Ishikawa (cell line): ENCODE data around the gene AMT.

Experiments
- CEBPB ChIP-seq: IDR thresholded peaks from 2 replicates; pipeline ENCODE4 v1.6.1; 2012
- CREB1 ChIP-seq: IDR thresholded peaks from 2 replicates; pipeline ENCODE4 v1.6.1; 2012; ENCODE audit warnings: low read depth
- EGR1 ChIP-seq: IDR thresholded peaks from 2 replicates; pipeline ENCODE4 v1.6.1; 2012
- EP300 ChIP-seq: IDR thresholded peaks from 2 replicates; pipeline ENCODE4 v1.6.1; 2012; ENCODE audit warnings: borderline replicate concordance
- FOXM1 ChIP-seq: IDR thresholded peaks from 2 replicates; pipeline ENCODE4 v1.6.1; 2012; ENCODE audit warnings: low read depth, borderline replicate concordance
- NFIC ChIP-seq: IDR thresholded peaks from 2 replicates; pipeline ENCODE4 v1.6.1; 2012
- RAD21 ChIP-seq: IDR thresholded peaks from 2 replicates; pipeline ENCODE4 v1.6.1; 2012; ENCODE audit warnings: low read depth
- TAF1 ChIP-seq: IDR thresholded peaks from 2 replicates; pipeline ENCODE4 v1.6.1; 2012; ENCODE audit warnings: low read depth, mild to moderate bottlenecking
- TCF12 ChIP-seq: IDR thresholded peaks from 2 replicates; pipeline ENCODE4 v1.6.1; 2012; ENCODE audit warnings: low read depth
- TEAD4 ChIP-seq: IDR thresholded peaks from 2 replicates; pipeline ENCODE4 v1.6.1; 2012
- YY1 ChIP-seq: IDR thresholded peaks from 2 replicates; pipeline ENCODE4 v1.6.1; 2012; ENCODE audit warnings: low read depth
- ZBTB7A ChIP-seq: IDR thresholded peaks from 2 replicates; pipeline ENCODE4 v1.6.1; 2012; ENCODE audit warnings: low read depth
- TF ChIP-seq, protein P1 (sequence below): IDR thresholded peaks from 2 replicates; pipeline ENCODE4 v1.6.1; 2012
- TF ChIP-seq, protein P2 (sequence below): IDR thresholded peaks from 2 replicates; pipeline ENCODE4 v1.6.1; 2012
- TF ChIP-seq, protein P3 (sequence below): IDR thresholded peaks from 2 replicates; pipeline ENCODE4 v1.6.1; 2012; ENCODE audit warnings: low read depth, mild to moderate bottlenecking

AMT gene

DNA sequence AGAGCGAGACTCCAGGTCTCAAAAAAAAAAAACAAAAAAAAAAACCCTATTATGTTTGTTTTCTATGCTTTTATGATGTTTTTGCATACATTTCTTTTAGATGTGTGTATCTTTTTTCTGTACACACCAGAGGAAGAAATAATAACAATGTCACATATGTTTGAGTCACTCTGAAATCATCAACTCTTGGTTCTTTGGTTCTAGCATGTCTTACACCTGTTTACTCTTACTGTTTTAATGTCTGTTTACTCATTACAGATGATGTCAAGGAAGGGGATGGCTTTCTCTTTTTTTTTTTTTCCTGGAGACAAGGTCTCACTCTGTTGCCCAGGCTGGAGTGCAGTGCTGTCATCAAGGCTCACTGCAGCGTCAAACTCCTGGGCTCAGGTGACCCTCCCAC lies 34.6 kb downstream of the AMT start:
- TF ChIP-seq, protein P1, sequence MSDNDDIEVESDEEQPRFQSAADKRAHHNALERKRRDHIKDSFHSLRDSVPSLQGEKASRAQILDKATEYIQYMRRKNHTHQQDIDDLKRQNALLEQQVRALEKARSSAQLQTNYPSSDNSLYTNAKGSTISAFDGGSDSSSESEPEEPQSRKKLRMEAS = no peak
- TF ChIP-seq ZBTB7A = no peak
- TF ChIP-seq RAD21 = no peak
- no peak for TF ChIP-seq TAF1
- no peak for TF ChIP-seq TEAD4
- no peak for TF ChIP-seq CEBPB
- TF ChIP-seq, protein P2, sequence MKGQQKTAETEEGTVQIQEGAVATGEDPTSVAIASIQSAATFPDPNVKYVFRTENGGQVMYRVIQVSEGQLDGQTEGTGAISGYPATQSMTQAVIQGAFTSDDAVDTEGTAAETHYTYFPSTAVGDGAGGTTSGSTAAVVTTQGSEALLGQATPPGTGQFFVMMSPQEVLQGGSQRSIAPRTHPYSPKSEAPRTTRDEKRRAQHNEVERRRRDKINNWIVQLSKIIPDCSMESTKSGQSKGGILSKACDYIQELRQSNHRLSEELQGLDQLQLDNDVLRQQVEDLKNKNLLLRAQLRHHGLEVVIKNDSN = no peak
- no peak for TF ChIP-seq YY1
- no peak for TF ChIP-seq EGR1
- TF ChIP-seq EP300 = no peak
- no peak for TF ChIP-seq TCF12
- TF ChIP-seq, protein P3, sequence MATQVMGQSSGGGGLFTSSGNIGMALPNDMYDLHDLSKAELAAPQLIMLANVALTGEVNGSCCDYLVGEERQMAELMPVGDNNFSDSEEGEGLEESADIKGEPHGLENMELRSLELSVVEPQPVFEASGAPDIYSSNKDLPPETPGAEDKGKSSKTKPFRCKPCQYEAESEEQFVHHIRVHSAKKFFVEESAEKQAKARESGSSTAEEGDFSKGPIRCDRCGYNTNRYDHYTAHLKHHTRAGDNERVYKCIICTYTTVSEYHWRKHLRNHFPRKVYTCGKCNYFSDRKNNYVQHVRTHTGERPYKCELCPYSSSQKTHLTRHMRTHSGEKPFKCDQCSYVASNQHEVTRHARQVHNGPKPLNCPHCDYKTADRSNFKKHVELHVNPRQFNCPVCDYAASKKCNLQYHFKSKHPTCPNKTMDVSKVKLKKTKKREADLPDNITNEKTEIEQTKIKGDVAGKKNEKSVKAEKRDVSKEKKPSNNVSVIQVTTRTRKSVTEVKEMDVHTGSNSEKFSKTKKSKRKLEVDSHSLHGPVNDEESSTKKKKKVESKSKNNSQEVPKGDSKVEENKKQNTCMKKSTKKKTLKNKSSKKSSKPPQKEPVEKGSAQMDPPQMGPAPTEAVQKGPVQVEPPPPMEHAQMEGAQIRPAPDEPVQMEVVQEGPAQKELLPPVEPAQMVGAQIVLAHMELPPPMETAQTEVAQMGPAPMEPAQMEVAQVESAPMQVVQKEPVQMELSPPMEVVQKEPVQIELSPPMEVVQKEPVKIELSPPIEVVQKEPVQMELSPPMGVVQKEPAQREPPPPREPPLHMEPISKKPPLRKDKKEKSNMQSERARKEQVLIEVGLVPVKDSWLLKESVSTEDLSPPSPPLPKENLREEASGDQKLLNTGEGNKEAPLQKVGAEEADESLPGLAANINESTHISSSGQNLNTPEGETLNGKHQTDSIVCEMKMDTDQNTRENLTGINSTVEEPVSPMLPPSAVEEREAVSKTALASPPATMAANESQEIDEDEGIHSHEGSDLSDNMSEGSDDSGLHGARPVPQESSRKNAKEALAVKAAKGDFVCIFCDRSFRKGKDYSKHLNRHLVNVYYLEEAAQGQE = no peak
- TF ChIP-seq FOXM1 = no peak
- no peak for TF ChIP-seq CREB1
- TF ChIP-seq NFIC = no peak

DNA sequence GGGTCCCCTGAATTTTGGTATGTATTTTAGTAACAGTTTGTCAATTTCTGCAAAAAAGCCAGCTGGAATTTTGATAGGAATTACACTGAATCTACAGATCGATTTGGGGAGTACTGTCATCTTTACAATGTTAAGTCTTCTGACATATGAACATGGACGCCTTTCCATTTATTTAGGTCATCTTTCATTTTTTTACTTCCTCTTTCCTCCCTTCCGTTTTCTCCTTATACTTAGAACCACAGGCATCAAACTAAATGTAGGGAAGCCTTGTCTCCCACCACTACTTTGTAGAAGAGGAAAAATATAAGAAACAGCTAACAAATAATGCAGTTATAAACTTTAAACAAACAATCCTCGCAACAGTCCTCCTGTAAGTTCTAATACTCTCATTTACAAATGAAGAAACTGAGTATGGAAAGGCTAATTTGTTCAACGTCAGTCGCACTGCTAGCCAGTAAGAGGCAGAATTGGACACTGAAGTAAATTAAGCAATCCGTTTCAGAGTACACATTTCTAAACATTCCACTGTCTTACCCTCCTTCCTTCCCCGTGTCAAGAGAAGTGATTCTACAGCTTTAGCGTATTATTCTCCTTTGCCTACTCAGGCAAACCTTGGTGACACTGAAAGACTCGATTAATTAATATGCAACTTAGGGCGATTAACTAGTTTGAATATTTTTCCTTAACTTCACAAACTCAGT lies 36.1 kb downstream of the AMT start:
- TF ChIP-seq TCF12 = no peak
- TF ChIP-seq, protein P1 = no peak
- TF ChIP-seq EGR1 = no peak
- TF ChIP-seq, protein P2 = no peak
- no peak for TF ChIP-seq NFIC
- no peak for TF ChIP-seq RAD21
- TF ChIP-seq YY1 = no peak
- TF ChIP-seq CEBPB = no peak
- no peak for TF ChIP-seq ZBTB7A
- TF ChIP-seq TAF1 = no peak

DNA sequence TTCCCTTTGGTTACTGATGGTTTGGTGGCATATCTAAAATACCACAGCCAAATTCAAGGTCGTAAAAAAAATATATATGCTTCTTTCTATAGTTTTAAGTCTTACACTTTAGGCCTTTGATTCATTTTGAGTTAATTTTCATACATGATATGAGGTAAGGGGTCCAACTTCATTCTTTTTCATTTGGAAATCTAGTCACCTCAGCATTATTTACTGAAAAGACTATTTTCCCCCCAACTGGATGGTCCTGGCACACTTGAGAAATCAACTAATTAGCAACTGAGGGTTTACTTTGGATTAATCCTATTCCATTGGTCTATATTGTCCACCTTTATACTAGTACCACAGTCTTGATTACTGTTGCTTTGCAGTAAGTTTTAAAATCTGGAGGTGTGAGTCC lies 36.7 kb downstream of the AMT start:
- no peak for TF ChIP-seq FOXM1
- TF ChIP-seq, protein P2 = no peak
- TF ChIP-seq RAD21 = no peak
- no peak for TF ChIP-seq YY1
- TF ChIP-seq CEBPB = no peak

DNA sequence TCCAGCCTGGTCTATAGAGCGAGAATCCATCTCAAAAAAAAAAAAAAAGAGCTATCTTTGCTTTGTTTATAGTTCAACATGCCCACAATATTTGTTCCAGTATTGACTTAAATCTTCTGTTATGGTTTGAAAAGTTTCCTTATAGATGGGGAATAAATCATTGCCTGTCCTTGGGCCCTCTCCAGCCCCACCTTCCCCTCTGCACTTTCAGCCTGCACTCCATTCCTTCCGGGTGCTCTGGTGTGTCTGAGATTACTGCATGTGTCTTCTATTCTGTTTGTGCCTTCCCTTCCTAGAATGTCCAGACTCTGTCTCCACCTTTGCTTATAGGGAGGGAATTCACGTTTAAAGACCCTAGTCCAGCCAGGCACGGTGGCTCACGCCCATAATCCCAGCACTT lies 38.9 kb downstream of the AMT start:
- no peak for TF ChIP-seq FOXM1
- TF ChIP-seq TAF1 = no peak
- no peak for TF ChIP-seq EGR1
- no peak for TF ChIP-seq YY1
- no peak for TF ChIP-seq NFIC
- TF ChIP-seq EP300 = no peak
- no peak for TF ChIP-seq ZBTB7A
- TF ChIP-seq, protein P2 = no peak
- TF ChIP-seq TEAD4 = no peak
- TF ChIP-seq RAD21 = no peak
- TF ChIP-seq CEBPB = no peak
- no peak for TF ChIP-seq CREB1
- TF ChIP-seq TCF12 = no peak

DNA sequence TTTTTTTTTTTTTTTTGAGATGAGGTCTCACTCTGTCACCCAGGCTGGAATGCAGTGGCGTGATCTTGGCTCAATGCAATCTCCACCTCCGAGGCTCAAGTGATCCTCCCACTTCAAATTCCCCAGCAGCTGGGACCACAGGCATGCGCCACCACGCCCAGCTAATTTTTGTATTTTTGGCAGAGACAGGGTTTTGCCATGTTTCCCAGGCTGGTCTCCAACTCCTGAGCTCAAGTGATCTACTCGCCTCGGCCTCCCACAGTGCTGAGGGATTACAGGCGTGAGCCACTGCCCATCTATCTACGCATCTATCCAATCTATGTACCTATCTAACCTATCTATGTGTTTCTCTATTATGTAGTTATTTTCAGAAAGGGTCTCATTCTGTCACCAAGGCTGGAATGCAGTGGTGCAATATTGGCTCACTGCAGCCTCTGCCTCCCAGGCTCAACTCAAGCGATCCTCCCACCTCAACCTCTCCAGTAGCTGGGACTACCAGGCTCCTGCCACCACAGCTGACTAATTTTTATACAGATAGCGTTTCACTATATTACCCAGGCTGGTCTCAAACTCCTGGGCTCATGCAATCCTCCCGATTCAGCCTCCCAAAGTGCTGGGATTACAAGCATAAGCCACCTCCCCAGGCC lies 43.9 kb downstream of the AMT start:
- TF ChIP-seq CEBPB (no peak), EGR1 (no peak), YY1 (no peak), FOXM1 (no peak), ZBTB7A (no peak), RAD21 (no peak)
- TF ChIP-seq, protein P1 = no peak

DNA sequence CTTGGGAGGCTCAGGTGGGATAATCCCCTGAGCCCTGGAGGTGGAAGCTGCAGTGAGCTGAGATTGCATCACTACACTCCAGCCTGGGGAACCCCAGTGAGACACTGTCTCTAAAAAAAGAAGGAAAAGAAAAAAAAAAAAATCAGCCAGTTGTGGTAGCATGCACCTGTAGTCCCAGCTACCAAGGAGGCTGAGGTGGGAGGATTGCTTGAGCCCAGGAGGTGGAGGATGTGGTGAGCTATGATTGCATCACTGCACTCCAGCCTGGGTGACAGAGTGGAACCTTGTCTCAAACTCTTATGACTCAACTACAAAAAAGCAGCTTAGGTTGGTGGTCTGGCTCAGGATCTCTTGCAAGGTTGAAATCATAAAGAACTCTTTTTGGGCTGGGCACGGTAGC lies 44.8 kb downstream of the AMT start:
- no peak for TF ChIP-seq RAD21
- TF ChIP-seq YY1 = no peak
- no peak for TF ChIP-seq NFIC
- TF ChIP-seq, protein P3 = no peak
- no peak for TF ChIP-seq EP300
- TF ChIP-seq EGR1 = no peak
- TF ChIP-seq, protein P1 = no peak
